GM21360 (cell line): ENCODE measurements around the gene ARL5C.
A peak's percentile ranks its signal among the peaks of the same experiment; 100 is the strongest.

ENCODE experiments used
- ATAC-seq: cut with Tn5 transposase; IDR thresholded peaks from one replicate; pipeline ENCODE4 v1.9.1; 2021; ENCODE audit warnings: mild to moderate bottlenecking, moderate library complexity; ENCODE audit not compliant: unreplicated experiment

Gene ARL5C

DNA sequence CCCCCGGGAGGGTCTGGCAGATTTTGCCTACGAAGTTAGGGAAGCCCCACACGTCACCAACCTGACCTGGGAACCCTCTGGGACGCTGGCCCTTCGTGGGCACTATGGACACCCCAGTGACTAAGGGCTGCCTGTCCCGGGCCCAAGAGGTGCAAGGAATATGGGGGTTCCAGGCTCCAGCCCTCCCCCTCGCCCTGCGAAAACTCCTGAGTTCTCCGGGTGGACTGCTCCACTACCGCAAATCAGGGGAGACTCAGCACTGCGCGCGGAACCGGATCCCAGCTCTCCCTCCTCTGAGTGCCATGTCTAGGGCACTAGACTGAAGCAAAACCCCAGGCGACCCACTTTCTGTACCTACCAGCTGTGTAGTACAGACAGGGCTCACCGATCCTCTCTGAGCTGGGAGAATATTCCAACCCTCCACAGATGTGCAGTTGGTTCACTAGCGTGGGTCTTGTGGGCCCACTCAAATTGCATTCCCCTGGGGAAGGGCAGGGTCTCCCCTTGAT is at the start of gene ARL5C:
Gene ARL5C (minus strand): TSS at position 321 of the 509 bp plus-strand sequence. CDS start 401 bp downstream, outside the sequence.
- ATAC-seq = no peak

DNA sequence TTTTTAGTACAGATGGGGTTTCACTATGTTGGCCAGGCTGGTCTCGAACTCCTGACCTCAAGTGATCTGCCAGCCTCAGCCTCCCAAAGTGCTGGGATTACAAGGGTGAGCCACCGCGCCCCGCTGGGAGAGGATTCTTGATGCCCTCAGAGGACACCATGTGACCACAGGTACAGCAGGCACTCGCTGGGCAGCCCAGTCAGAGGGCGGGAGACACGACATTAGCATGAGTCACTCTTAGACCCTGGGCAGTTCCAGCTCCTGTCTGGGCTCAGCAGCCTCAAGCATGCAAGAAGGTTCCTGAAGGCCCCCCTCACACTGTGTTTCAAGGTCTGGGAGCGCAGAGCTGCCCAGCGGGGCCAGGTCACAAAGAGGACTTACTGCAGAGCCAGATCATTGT is 47.9 kb upstream of the ARL5C start:
- ATAC-seq = no peak

GRCh38 chr17:39212841-39213480 is 47.0 kb upstream of the ARL5C start:
- no peak for ATAC-seq

DNA sequence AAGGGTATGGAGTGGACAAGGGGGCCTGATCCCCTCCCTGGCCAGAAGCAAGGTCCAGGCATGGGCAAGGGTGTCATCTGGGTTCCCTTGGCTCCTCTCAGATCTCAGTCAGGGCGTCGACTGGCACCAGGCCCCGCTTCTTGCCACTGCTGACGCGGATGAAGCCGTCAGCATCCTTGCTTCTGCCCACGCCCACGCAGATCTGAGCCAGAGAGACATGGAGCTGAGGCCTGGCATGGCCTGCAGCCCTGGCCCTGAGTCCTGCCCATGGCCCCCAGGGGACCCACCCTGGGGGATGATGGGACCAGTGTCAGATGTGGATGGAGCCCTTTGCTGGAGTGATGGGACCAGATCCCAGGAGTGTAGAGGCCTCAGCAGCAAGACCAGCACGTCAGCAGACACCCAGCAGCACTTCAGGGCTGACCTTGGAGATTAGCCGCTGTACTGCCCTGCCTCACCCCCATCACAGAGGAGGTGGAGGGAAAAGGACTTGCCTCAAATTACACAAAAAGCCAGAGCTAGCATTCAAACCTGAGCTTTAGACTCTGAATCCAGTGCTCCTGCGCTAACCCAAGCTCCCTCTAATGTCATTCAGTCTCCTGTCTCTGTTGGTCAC is 46.3 kb upstream of the ARL5C start:
- no peak for ATAC-seq

GRCh38 chr17:39210093-39210434 is 44.1 kb upstream of the ARL5C start:
- no peak for ATAC-seq

DNA sequence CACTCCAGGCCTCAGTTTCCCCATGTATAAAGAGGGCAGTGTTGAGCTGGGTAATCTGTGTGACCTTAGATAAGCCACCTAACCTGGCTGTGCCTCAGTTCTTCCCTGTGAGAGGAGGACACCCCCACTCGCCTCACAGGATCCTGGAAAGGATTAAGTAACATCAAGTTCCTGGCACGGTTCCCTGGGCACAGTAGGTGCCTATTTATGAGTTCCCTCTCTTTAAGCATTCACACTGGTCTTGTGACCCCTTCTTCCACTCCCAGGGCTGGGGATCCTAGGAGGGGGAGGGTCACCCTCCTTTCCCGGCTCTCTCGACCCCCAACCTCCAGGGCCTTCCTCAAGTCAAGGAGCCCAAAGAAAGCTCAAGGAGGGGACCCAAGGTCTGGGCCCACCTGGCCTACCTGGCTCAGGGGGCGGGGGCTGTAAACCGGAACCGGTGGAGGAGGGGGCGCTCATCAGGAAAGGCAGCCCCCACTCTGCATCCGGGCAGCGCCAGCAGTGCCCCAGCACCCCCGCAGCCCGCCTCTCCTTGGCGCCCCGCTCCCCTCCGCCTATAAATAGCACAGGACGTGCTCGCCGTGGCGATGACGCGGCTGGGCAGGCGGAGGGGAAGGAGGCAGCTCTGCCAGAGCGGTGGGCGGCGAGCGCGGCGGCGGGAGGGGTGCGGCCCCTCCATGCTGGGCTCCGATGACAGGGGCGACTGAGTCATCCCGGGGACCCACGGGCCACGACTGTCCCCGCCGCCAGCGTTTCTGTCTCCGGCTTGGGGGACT is 43.5 kb upstream of the ARL5C start:
- peak; percentile 38 for ATAC-seq

- peak; percentile 45 for ATAC-seq
Measured at GRCh38 chr17:39208893-39209292, 42.9 kb upstream of the ARL5C start.

DNA sequence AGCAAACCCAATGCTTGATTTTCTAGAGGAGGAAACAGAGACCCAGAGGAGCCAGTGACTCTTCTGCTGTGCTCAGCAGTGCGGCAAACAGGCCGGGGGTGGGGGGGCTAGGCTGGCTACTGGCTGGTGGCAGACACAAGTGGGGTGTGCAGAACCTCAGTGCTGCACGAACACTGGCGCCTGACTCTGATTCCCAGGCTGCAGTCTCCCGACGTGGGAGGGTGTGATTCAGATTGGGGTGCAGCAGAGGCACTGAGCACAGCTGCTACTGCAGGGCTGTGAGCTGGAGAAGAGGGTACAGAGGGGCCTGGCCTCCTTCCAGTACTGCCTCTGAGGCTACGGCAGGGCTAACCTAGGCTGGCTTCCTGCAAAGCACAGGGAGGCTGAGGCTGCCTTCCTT is 42.2 kb upstream of the ARL5C start:
- ATAC-seq = no peak

DNA sequence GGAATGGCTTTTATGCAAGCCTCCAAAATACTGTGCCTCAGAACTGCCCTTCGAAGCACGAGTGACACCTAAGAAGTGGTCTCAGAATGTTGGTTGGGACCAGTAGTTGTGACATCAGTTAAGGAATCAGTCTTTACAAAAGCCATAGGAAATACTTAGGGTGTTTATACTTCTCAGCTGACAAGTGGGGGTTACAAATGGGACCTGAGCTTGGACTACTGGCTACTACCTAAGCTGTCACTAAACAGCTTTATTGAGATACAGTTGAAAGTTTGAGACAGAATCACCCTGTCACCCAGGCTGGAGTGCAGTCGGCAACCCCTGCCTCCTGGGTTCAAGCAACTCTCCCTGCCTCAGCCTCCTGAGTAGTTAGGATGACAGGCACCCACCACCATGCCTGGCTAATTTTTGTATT is 39.2 kb upstream of the ARL5C start:
- ATAC-seq = no peak

DNA sequence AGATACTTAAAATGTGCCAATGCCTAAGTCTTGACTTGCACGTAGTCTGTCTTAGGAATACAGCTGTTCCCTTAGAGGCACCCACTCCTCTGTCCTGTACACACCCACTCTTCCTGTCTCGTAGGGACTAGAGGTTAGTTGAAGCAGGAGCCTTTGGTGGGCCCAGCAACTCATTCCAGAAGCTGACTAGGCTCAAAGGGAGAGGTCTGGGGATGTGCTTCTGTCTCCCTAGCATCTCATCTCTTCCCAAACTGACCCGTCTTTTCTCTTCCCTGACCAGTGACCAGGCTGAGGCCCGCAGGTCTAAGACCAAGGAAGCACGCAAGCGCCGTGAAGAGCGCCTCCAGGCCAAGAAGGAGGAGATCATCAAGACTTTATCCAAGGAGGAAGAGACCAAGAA is 38.3 kb upstream of the ARL5C start:
- ATAC-seq = no peak

DNA sequence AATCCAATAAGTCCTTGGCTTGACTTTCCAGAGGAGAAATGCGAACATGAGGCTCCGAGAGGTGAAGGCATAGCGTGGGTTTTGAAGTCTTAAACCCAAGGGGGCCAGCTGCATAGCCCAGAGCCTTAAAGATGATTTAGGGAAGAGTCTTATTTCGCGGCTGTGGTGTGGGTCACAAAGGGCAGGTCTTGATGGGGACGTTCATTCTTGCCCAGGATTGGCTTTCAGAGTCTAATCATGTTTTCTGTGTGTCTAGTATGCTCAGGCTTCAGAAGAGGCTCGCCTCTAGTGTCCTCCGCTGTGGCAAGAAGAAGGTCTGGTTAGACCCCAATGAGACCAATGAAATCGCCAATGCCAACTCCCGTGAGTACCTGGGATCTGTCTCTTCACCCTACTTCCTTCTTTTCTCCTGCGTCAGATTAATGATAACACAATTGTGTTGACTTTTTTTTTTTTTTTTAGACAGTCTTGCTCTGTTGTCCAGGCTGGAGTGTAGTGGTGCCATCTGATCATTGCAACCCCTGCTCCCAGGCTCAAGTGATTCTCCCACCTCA is 35.1 kb upstream of the ARL5C start:
- no peak for ATAC-seq

DNA sequence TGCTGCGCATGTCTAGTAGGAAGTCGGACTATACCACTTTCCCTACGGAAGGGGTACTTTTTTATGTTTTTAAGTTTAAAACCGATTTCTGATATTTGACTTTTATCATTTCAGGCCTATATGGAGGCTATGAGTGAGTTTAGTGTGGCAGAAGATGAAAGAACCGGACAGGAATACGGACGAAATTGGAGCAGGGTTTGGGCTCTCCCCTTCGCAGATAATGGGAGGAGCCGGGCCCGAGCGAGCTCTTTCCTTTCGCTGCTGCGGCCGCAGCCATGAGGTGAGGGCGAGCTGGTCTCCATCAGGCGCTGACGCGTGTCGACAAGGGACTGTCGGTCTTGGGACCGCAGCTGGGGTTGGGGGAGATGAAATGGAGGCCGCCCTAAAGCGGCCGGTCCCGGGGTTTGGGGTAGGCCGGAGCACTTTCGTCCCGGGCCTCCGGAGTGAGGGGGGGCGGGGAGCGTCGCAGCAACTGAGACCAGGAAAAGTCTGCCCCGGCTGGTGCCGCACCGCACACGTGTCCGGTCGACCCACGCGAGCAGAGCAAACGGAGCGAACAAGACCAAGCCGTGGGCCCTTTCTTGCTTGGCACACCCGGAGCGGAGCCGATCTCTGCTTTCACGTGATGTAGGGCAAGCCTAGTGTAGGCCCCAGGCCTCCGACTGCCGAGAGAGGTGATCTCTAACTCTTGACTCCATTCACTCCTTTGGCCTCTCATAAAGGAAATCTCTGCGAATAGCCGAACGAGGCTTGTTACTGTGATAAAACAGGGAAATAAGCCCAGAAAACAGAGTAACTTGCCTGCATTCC is 34.3 kb upstream of the ARL5C start, which contains the start of gene RPL19:
Gene RPL19 (plus strand): TSS at position 214 of the 810 bp plus-strand sequence. CDS start 62 bp downstream, at position 276.
- peak; percentile 47 for ATAC-seq

DNA sequence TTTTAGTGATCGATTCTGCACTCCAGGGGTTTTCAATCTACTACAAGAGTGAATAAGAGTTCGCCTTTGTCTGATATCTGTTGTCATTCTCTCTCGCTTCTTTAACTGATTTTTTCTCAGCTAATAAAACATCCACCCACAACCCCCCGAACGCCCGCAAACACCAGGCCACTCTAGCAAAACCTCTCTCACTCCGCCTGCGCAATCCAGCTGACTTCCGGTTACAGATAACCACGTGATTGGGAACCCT is 33.8 kb upstream of the ARL5C start:
- peak; percentile 53 for ATAC-seq

DNA sequence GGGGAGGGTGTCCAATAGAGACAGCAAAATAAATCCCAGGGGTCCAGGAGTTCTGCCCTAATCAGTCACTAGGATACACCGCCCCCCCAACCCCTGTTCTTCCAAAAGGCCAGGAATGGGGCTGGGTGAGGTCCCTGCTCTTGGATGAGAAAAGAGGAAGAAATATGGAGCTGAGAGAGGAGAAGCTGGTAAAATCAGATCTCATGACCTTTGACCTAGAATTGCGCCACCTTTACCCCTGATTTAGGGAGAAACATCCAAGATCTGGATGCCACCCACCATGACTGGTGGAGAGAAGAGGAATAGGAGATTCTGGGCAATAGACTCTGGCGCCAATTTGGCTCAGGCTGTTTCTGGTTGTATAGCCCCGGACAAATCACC is 32.2 kb upstream of the ARL5C start:
- ATAC-seq = no peak

GRCh38 chr17:39197380-39198185 is 31.6 kb upstream of the ARL5C start, which contains the start of gene CACNB1:
Gene CACNB1 (minus strand): TSS chr17:39197669. CDS start chr17:39197495, 174 bp downstream.
- no peak for ATAC-seq

GRCh38 chr17:39196808-39197291 is 30.9 kb upstream of the ARL5C start:
- no peak for ATAC-seq

- no peak for ATAC-seq
Measured at GRCh38 chr17:39196241-39196807, 30.4 kb upstream of the ARL5C start.

GRCh38 chr17:39195568-39196160 is 29.7 kb upstream of the ARL5C start:
- no peak for ATAC-seq

DNA sequence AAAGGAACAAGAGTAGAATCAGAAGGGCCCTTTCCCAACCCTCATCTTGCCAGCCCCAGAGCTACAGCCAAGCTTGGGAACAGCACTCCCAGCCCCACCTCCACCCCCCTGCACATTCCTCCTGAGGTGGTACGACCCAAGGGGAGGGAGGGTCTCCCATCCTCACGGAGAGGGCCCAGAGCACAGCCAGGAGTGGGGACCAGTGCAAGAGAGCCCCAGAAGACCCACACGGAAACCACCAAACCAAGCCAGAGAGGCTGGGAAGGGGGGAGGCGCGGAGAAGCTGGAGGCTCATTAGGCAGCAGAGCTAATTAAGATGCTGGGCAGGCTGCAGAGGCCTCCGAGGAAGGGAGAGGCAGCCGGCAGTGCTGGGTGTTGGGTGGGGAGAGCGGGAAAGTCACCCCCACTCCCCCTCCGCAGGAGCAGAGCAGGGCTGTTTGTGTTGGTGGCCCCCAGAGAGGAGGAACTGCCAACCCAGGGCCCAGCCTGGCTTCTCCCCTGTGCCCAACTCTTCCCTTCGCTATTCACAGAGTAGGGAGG is 29.1 kb upstream of the ARL5C start:
- ATAC-seq = no peak
